Mesendoderm (in vitro differentiated cells): ENCODE data around the gene KCTD13.

ENCODE experiments used
- DNase-seq: peaks from one replicate; pipeline ENCODE4 v3.0.0; 2013
- H2AK5ac ChIP-seq: 2 replicates; pipeline ENCODE4 v1.6.1; 2013; ENCODE audit warnings: low read length, inconsistent platforms
- H2BK120ac ChIP-seq: 2 replicates; pipeline ENCODE4 v1.6.1; 2013; ENCODE audit warnings: low read depth, mild to moderate bottlenecking, low read length, moderate library complexity, mixed read lengths
- H2BK15ac ChIP-seq: replicated peaks from 2 replicates; pipeline ENCODE4 v1.6.1; 2013; ENCODE audit warnings: low read depth, mild to moderate bottlenecking, moderate library complexity
- H2BK5ac ChIP-seq: 2 replicates; pipeline ENCODE4 v1.6.1; 2013; ENCODE audit warnings: low read length, inconsistent platforms
- H3K18ac ChIP-seq: 2 replicates; pipeline ENCODE4 v1.6.1; 2013; ENCODE audit warnings: mild to moderate bottlenecking, low read length, mixed read lengths
- H3K23ac ChIP-seq: one replicate; pipeline ENCODE4 v1.6.1; 2013; ENCODE audit warnings: low read length
- H3K27ac ChIP-seq: 2 replicates; pipeline ENCODE4 v1.5.1; 2013; ENCODE audit warnings: low read depth, mild to moderate bottlenecking, inconsistent platforms, low read length, moderate library complexity
- H3K27me3 ChIP-seq: 2 replicates; pipeline ENCODE4 v1.6.1; 2013; ENCODE audit warnings: low read length, control low read depth, mild to moderate bottlenecking, inconsistent platforms; ENCODE audit not compliant: insufficient read depth, poor library complexity
- H3K36me3 ChIP-seq: 2 replicates; pipeline ENCODE4 v1.6.1; 2013; ENCODE audit warnings: low read length, inconsistent platforms; ENCODE audit not compliant: control insufficient read depth, insufficient read depth
- H3K4ac ChIP-seq: one replicate; pipeline ENCODE4 v1.6.1; 2013; ENCODE audit warnings: low read depth, mild to moderate bottlenecking, low read length, moderate library complexity
- H3K4me1 ChIP-seq: 2 replicates; pipeline ENCODE4 v1.6.1; 2013; ENCODE audit warnings: low read depth, low read length, inconsistent platforms; ENCODE audit not compliant: control insufficient read depth
- H3K4me2 ChIP-seq: 2 replicates; pipeline ENCODE4 v1.6.1; 2013; ENCODE audit warnings: low read length
- H3K4me3 ChIP-seq: 2 replicates; pipeline ENCODE4 v1.5.1; 2013; ENCODE audit warnings: mild to moderate bottlenecking, low read length
- H3K56ac ChIP-seq: one replicate; pipeline ENCODE4 v1.6.1; 2013; ENCODE audit warnings: low read length
- H3K79me1 ChIP-seq: 2 replicates; pipeline ENCODE4 v1.6.1; 2013; ENCODE audit warnings: low read length, inconsistent platforms
- H3K79me2 ChIP-seq: 2 replicates; pipeline ENCODE4 v1.6.1; 2013; ENCODE audit warnings: mild to moderate bottlenecking, low read length; ENCODE audit not compliant: control insufficient read depth, insufficient read depth
- H3K9ac ChIP-seq: 2 replicates; pipeline ENCODE4 v1.6.1; 2013; ENCODE audit warnings: low read length, inconsistent platforms
- H4K5ac ChIP-seq: one replicate; pipeline ENCODE4 v1.6.1; 2013; ENCODE audit warnings: low read length
- H4K8ac ChIP-seq: one replicate; pipeline ENCODE4 v1.6.1; 2013; ENCODE audit warnings: low read depth, mild to moderate bottlenecking, control low read depth, low read length, moderate library complexity
- WGBS: extraction: QIAGEN DNeasy Blood & Tissue Kit; methylation state at CpG from one replicate; pipeline ENCODE4 v1.1.7; 2013; ENCODE audit warnings: low lambda C conversion rate, missing lambda C conversion rate; ENCODE audit not compliant: insufficient coverage; ENCODE audit errors: extremely low coverage; 5-methylcytosine and 5-hydroxymethylcytosine counted together

Gene KCTD13

DNA sequence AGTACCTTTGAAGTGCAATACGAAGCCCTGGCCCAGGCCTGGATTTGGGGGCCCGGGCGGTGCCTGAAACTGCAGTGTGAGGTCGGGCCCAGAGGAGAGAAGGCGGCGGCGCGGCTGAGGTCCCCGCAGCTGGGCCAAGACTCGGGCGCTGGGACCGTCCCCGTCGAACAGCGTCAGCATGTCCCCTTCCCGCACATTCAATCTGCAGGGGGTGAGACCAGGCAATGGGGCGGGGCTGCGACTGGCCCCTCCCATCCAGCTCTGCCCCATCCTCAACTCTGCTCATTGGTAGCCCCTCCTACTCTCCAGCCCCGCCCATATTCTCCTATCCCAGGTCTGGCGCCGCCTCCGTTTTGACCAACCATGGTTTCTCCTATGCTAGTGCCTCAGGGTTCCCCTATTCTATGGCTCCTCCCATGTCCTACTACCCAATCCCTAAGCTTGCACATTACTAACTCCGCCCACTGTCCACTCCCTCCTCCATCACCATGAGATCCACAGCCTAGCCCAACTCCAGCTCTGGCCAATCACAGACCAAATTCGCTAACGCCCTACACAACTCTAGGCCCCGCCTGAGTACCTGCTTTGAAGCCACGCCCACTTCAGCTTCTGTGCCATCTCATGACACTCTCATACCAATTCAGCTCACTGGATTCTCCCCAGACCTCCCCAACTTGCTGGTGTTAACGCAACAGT, 48.6 kb downstream of the KCTD13 start:
- no CpG with 5 or more reads among the region's 28 CpGs for WGBS
- Histone ChIP-seq H3K79me2 (no peaks in the 10 kb centered on the region), H3K18ac (no peak overlapping the region), H3K4me3 (no peak overlapping the region), H3K23ac (no peak overlapping the region), H2BK15ac (no peak overlapping the region), H3K9ac (peak overlapping the region; percentile 69), H2BK120ac (no peak overlapping the region), H3K27ac (no peak overlapping the region), H3K36me3 (no peaks in the 10 kb centered on the region), H3K4ac (no peak overlapping the region), H3K27me3 (no peaks in the 10 kb centered on the region), H3K4me2 (peak overlapping the region; percentile 97), H3K56ac (peak overlapping the region; percentile 88), H3K79me1 (no peaks in the 10 kb centered on the region), H3K4me1 (no peaks in the 10 kb centered on the region), H4K8ac (no peak overlapping the region), H2AK5ac (no peak overlapping the region), H2BK5ac (no peak overlapping the region), H4K5ac (no peak overlapping the region)
- DNase-seq, result peak; percentile 99

DNA sequence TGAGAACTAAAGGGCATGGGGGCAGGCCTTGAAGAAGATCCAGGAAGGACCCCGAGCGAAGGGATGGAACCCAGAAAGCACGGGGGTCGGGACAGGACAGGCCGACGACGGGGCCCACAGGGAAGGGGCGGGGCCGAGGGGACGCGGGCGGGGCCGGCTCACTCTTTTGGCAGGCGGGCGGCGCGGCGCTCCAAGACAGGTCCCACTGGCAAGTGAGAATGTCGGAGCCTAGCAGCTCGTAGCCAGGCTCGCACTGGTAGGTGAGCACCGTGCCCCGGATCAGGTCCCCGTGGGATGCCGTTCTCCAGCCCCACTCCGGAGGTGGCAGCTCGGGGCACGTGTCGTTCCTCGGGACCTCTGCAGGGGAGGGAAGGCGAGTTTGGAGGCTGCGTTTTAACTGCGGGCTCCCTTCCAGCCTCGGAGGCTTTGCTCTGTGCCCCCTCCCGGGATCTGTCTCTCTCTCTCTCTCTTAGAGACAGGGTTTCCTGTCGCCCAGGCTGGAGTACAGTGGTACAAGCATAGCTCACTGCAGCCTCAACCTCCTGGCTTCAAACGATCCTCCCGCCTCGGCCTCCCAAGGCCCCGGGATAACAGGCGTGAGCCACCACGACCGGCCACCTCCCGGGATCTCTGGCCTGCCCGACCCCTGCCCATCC, 49.3 kb downstream of the KCTD13 start:
- Histone ChIP-seq H3K36me3 (no peaks in the 10 kb centered on the region), H3K56ac (peak overlapping the region; percentile 88), H3K18ac (no peak overlapping the region), H3K4me2 (peak overlapping the region; percentile 97), H2BK5ac (no peak overlapping the region), H3K79me2 (no peaks in the 10 kb centered on the region), H2BK15ac (no peak overlapping the region), H2BK120ac (no peak overlapping the region), H4K8ac (no peak overlapping the region), H3K79me1 (no peaks in the 10 kb centered on the region), H3K9ac (peak overlapping the region; percentile 69), H3K23ac (peak overlapping the region; percentile 97), H3K27ac (no peak overlapping the region), H3K27me3 (no peaks in the 10 kb centered on the region), H4K5ac (no peak overlapping the region), H3K4me1 (no peaks in the 10 kb centered on the region), H2AK5ac (no peak overlapping the region), H3K4ac (no peak overlapping the region), H3K4me3 (peak overlapping the region; percentile 35)
- peak; percentile 39 for DNase-seq
- WGBS, result no CpG with 5 or more reads among the region's 45 CpGs

DNA sequence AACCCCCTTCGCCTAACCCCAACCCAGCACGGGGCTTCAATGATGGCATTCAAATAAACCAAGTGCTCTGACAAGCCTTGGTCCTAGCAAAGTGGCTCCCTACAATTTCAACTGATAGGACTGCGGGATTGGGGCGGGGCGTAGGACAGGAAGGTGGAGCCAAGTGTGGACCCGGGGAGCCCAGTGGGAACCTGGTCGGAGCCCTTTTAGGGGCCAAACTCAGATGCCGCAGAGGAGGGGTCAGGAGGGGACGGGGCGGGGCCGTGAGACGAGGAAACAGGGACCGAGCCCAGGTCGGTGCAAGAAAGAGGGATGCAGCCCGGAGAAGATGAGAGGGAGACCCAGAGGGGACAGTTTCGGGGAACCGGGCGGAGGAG, 49.8 kb downstream of the KCTD13 start:
- no peak overlapping the region for H3K23ac ChIP-seq

DNA sequence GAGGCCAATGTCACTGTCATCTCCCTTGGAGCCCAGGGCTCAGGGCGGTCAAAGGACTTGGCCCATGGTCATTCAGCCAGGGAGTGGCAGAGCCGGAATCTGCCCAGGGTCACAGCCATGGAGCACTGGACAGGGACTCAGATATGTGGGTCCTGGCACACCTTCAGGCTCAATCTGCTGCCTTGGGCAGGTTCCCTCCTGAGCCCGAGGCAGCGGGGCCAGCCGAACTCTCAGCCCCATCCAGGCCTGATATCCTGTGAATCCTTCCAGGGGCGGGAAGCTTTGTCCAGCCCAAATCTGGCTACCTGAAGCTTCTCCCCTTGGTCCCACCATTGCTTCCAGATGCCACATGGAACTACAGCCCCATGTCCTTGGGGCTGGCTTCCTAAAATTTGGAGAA, 50.8 kb downstream of the KCTD13 start:
- no peak overlapping the region for H2AK5ac ChIP-seq
- no peak overlapping the region for H3K23ac ChIP-seq
- H3K36me3 ChIP-seq, result no peaks in the 10 kb centered on the region
- no peak overlapping the region for H3K56ac ChIP-seq
- no peak overlapping the region for H2BK120ac ChIP-seq
- DNase-seq, result no peak
- H4K5ac ChIP-seq, result no peak overlapping the region
- no peak overlapping the region for H2BK5ac ChIP-seq
- H3K18ac ChIP-seq, result no peak overlapping the region
- H2BK15ac ChIP-seq, result no peak overlapping the region
- no CpG with 5 or more reads among the region's 6 CpGs for WGBS
- no peaks in the 10 kb centered on the region for H3K27me3 ChIP-seq
- no peaks in the 10 kb centered on the region for H3K79me2 ChIP-seq
- H3K79me1 ChIP-seq, result no peaks in the 10 kb centered on the region
- no peak overlapping the region for H3K27ac ChIP-seq
- H3K4ac ChIP-seq, result no peak overlapping the region
- no peak overlapping the region for H3K4me3 ChIP-seq
- no peak overlapping the region for H4K8ac ChIP-seq
- H3K4me1 ChIP-seq, result no peaks in the 10 kb centered on the region
- H3K9ac ChIP-seq, result no peak overlapping the region
- H3K4me2 ChIP-seq, result no peak overlapping the region

More for the DNA sequence above, 49.8 kb downstream of the KCTD13 start:
- Histone ChIP-seq H3K56ac (peak overlapping the region; percentile 36), H3K27ac (no peak overlapping the region), H2BK120ac (no peak overlapping the region), H3K79me1 (no peaks in the 10 kb centered on the region), H4K8ac (no peak overlapping the region), H3K4ac (no peak overlapping the region), H2AK5ac (no peak overlapping the region), H3K9ac (peak overlapping the region; percentile 53), H3K79me2 (no peaks in the 10 kb centered on the region), H3K4me3 (peak overlapping the region; percentile 25), H2BK5ac (no peak overlapping the region), H3K36me3 (no peaks in the 10 kb centered on the region), H3K18ac (no peak overlapping the region), H4K5ac (no peak overlapping the region), H2BK15ac (no peak overlapping the region), H3K27me3 (no peaks in the 10 kb centered on the region), H3K4me2 (peak overlapping the region; percentile 68), H3K4me1 (no peaks in the 10 kb centered on the region)
- no CpG with 5 or more reads among the region's 18 CpGs for WGBS
- DNase-seq, result peak; percentile 29

DNA sequence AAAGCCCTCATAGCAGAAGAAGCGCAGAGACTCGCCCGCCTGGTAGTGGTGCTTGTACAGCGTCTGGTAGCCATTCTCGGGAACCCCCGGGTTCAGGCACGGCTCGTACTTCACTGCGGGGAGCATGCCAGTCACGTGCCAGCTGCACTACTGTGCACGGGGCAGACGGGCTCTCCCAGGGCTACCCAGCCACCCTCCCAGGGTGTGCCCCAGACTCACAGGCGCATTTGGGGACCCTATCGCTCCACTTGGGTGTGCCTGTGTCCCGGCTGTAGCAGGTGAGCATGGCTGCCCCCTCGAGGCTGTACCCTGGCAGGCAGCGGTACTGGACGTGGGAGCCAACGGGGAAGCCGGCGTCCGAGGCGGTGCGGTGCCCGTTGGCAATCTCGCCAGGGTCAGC, 52.7 kb downstream of the KCTD13 start:
- H3K27me3 ChIP-seq, result no peaks in the 10 kb centered on the region
- H4K5ac ChIP-seq, result no peak overlapping the region
- H3K79me2 ChIP-seq, result no peaks in the 10 kb centered on the region
- no peak overlapping the region for H2BK15ac ChIP-seq
- DNase-seq, result no peak
- H2BK120ac ChIP-seq, result no peak overlapping the region
- H3K4me1 ChIP-seq, result no peaks in the 10 kb centered on the region
- H3K27ac ChIP-seq, result no peak overlapping the region
- H2BK5ac ChIP-seq, result no peak overlapping the region
- no peaks in the 10 kb centered on the region for H3K79me1 ChIP-seq
- H3K18ac ChIP-seq, result no peak overlapping the region
- no peak overlapping the region for H3K4me3 ChIP-seq
- no peak overlapping the region for H4K8ac ChIP-seq
- no peak overlapping the region for H3K4ac ChIP-seq
- H3K56ac ChIP-seq, result no peak overlapping the region
- no peak overlapping the region for H2AK5ac ChIP-seq
- no peak overlapping the region for H3K23ac ChIP-seq
- H3K9ac ChIP-seq, result no peak overlapping the region
- H3K4me2 ChIP-seq, result no peak overlapping the region
- H3K36me3 ChIP-seq, result no peaks in the 10 kb centered on the region
- WGBS, result no CpG with 5 or more reads among the region's 26 CpGs
